ENCODE data around the gene LMF1. TPM values are rescaled to one million over a fixed set of nuclear protein-coding genes. Genes with fewer than 3 reads are reported as not detected.

The LMF1 gene
- total RNA-seq, 2 donors from 2014 or later: 15.8 to 20.1 TPM

DNA sequence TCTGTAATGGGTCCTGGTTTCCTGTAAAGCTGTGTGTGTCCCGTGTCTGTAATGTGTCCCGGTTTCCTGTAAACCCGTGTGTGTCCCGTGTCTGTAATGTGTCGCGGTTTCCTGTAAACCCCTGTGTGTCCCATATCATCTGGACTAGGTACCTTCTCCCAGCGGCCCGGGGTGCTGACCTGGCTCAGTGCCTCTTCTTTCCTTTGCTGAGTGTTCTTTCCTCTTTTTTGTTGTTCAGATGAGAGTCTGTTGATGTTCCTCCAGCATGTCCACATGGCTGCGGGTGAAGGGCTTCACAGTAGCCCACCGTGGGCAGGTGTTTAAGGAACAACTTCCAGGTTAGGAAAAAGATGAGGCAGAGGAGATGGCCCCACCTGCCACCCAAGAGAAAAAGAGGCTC, 123.6 kb downstream of the LMF1 start:
- no peaks in the 10 kb centered on the region for H3K36me3 ChIP-seq (replicated peaks in 1 of 2; ENCODE audit: insufficient read depth in 1 of 2, low read depth in 2 of 2)
- TF ChIP-seq POLR2A (IDR thresholded peaks at IDR 0.05): no peak
- TF ChIP-seq, protein P1, sequence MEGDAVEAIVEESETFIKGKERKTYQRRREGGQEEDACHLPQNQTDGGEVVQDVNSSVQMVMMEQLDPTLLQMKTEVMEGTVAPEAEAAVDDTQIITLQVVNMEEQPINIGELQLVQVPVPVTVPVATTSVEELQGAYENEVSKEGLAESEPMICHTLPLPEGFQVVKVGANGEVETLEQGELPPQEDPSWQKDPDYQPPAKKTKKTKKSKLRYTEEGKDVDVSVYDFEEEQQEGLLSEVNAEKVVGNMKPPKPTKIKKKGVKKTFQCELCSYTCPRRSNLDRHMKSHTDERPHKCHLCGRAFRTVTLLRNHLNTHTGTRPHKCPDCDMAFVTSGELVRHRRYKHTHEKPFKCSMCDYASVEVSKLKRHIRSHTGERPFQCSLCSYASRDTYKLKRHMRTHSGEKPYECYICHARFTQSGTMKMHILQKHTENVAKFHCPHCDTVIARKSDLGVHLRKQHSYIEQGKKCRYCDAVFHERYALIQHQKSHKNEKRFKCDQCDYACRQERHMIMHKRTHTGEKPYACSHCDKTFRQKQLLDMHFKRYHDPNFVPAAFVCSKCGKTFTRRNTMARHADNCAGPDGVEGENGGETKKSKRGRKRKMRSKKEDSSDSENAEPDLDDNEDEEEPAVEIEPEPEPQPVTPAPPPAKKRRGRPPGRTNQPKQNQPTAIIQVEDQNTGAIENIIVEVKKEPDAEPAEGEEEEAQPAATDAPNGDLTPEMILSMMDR (IDR thresholded peaks at IDR 0.05): no peak
- H3K4me3 ChIP-seq: no peak overlapping the region
- DNase-seq: no peak
- H3K27me3 ChIP-seq: no peaks in the 10 kb centered on the region
- intact Hi-C loops (cut with DNase I): no loop called here
- H3K27ac ChIP-seq: no peak overlapping the region
- no peaks in the 10 kb centered on the region for H3K9me3 ChIP-seq
- ATAC-seq: no peak
- no peaks in the 10 kb centered on the region for H3K4me1 ChIP-seq
- WGBS, 2 donors: 88 to 92% methylated on average over 10 of the region's 10 CpGs

DNA sequence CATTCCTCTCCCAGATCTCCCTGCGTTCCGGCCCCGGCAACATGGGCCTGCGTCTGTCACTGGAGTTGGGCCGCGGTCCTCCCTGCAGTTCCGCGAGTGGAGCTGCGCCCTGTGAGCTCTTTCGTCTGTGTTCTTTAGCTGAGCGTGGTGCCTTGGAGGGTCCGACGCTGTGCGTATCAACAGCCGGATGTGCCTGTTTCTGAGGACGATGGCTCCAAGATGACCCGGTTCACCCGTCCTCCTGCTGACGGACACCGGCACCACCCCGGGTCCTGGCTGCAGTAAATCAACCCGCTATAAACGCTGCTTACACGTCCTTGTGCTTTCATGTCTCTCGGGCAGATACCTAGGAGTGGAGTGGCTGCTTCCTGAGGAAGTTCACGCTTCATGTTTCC, 125.4 kb downstream of the LMF1 start:
- ATAC-seq: no peak
- 77 to 78% methylated on average over 23 to 26 of the region's 26 CpGs for WGBS, 2 donors
- H3K36me3 ChIP-seq (replicated peaks in 1 of 2; ENCODE audit: insufficient read depth in 1 of 2, low read depth in 2 of 2): no peaks in the 10 kb centered on the region

GRCh38 chr16:844638-845350, 126.0 kb downstream of the LMF1 start:
- H3K4me1 ChIP-seq: no peaks in the 10 kb centered on the region
- ATAC-seq (no peak), DNase-seq (no peak)
- H3K36me3 ChIP-seq (replicated peaks in 1 of 2; ENCODE audit: insufficient read depth in 1 of 2, low read depth in 2 of 2): no peaks in the 10 kb centered on the region
- intact Hi-C loops (cut with DNase I): no loop called here
- WGBS, 2 donors: 86 to 96% methylated on average over 17 to 29 of the region's 48 CpGs
- no peak overlapping the region for H3K4me3 ChIP-seq
- H3K27me3 ChIP-seq: no peaks in the 10 kb centered on the region
- H3K9me3 ChIP-seq: no peaks in the 10 kb centered on the region
- H3K27ac ChIP-seq: no peak overlapping the region
- TF ChIP-seq POLR2A (IDR thresholded peaks at IDR 0.05): no peak
- TF ChIP-seq, protein P1 (IDR thresholded peaks at IDR 0.05): no peak

More for the DNA sequence above, 125.4 kb downstream of the LMF1 start:
- TF ChIP-seq, protein P1 (IDR thresholded peaks at IDR 0.05): no peak
- no peak for TF ChIP-seq POLR2A (IDR thresholded peaks at IDR 0.05)
- intact Hi-C loops (cut with DNase I): no loop called here
- no peaks in the 10 kb centered on the region for H3K27me3 ChIP-seq
- no peaks in the 10 kb centered on the region for H3K9me3 ChIP-seq
- H3K27ac ChIP-seq: no peak overlapping the region
- DNase-seq: no peak
- H3K4me1 ChIP-seq: no peaks in the 10 kb centered on the region
- H3K4me3 ChIP-seq: no peak overlapping the region

DNA sequence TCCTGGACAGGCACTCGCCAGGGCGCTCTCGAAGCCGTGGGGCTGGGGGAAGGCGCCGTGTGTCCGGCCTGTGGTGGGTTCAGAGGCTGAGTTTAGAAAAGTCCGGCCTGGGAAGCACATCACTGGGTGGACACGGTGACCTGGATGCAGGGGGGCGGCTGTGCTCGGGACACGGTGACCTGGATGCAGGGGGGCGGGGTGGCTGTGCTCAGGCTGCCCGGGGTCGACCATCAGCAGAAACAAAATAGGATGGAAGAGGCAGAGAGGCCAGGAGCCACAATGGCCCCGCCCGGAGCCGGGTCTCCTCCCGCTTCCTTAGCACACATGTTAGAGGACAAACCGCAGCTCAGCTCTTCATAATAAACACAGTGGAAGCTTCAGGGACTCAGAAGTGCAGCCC, 127.0 kb downstream of the LMF1 start:
- H3K27ac ChIP-seq: no peak overlapping the region
- no peaks in the 10 kb centered on the region for H3K4me1 ChIP-seq
- TF ChIP-seq, protein P1 (IDR thresholded peaks at IDR 0.05): no peak
- no peak for TF ChIP-seq POLR2A (IDR thresholded peaks at IDR 0.05)
- ATAC-seq (no peak), DNase-seq (no peak)
- intact Hi-C loops (cut with DNase I): no loop called here
- H3K9me3 ChIP-seq: no peaks in the 10 kb centered on the region
- H3K4me3 ChIP-seq: no peak overlapping the region
- no peaks in the 10 kb centered on the region for H3K27me3 ChIP-seq
- 88 to 90% methylated on average over 15 to 20 of the region's 20 CpGs for WGBS, 2 donors
- no peaks in the 10 kb centered on the region for H3K36me3 ChIP-seq (replicated peaks in 1 of 2; ENCODE audit: insufficient read depth in 1 of 2, low read depth in 2 of 2)
